GM15510 (cell line): Measurements from ENCODE around the gene BRSK2.

Experiments used
- POLR2A ChIP-seq: IDR thresholded peaks from 3 replicates; pipeline ENCODE4 v1.6.1; 2011; ENCODE audit warnings: borderline replicate concordance; ENCODE audit not compliant: insufficient read length; ENCODE audit errors: extremely low read depth

Gene BRSK2

DNA sequence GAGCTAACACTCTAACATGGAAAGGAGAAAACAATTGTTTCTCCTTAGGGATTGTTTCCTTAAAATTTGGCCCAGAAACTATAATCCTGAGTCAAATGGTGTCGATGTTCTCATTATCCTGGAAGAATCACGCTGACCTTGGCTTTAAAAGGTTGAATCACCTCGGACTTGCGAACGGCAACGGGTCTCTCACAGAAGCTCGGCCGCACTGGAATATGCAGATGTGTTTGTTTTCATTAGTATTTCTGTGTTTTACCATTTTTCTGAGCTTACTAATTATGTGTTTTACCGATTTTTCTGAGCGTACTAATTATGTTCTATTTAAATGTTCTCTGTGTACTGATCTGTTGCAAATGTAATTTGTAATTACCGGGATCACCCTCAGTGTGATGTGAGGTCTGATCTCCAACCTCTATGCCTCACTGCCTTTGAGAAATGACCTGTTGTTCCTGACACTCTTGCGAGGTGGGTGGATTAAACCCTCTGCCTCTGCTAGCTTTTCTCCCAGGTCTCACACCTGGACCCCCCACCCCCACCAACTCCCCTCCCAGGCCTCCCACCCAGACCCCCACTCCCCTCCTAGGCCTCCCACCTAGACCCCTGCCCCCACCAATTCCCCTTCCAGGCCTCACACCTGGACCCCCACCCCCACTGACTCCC, 38.3 kb upstream of the BRSK2 start:
- TF ChIP-seq POLR2A = no peak

DNA sequence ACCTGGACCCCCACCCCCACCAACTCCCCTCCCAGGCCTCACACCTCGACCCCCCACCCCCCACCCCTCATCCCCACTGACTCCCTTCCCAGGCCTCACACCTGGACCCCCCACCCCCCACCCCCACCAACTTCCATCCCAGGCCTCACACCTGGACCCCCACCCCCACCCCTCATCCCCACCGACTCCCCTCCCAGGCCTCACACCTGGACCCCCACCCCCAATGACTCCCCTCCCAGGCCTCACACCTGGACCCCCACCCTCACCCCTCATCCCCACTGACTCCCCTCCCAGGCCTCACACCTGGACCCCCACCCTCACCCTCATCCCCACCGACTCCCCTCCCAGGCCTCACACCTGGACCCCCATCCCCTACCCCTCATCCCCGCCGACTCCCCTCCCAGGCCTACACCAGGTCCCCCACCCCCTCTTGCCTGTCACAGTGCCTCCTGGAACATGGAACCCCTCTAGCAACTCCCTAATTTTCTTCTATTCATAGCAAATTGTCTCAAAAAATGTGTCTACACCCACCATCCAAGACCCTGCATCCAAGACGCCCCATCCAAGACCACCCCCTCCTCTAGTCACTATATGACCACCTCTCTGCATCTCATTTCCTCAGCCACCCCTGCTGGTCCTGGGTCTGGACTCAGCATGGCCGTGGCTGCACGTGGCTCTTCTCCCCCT, 36.9 kb upstream of the BRSK2 start:
- TF ChIP-seq POLR2A = no peak

DNA sequence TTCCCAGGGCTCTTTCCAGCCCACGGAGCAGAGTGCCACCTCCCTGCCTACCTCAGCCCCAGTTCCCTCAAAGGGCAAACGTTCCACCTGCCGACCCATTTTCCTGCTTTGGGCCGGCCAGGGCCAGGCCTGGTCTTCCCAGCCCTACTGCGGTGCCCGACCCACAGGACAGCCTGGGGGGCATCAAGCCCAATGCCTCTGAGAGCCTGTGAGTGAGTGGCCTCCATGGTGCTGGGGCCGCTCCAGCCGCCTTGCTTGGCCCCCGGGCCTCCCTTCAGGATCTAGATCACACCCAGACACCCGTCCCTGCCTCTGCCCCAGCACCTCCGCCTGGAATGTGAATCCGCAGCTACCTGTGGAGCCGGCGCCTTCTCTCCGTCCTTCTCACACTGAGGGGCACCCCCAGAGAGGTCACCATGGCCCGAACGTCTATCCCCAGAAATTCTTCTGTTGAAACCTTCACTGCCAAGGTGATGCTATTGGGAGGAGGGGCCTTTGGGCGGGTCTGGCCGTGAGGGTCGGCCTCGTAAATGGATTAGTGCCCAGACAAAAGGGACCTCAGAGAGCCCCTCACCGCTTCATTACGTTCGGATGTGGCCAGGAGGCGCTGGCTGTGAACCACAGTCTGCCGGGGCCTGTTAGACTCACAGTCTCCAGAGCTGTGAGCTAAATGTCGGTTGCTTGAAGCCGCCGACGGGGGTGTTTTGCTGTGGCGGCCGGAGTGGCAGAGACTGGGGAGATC, 36.2 kb upstream of the BRSK2 start:
- TF ChIP-seq POLR2A = no peak

DNA sequence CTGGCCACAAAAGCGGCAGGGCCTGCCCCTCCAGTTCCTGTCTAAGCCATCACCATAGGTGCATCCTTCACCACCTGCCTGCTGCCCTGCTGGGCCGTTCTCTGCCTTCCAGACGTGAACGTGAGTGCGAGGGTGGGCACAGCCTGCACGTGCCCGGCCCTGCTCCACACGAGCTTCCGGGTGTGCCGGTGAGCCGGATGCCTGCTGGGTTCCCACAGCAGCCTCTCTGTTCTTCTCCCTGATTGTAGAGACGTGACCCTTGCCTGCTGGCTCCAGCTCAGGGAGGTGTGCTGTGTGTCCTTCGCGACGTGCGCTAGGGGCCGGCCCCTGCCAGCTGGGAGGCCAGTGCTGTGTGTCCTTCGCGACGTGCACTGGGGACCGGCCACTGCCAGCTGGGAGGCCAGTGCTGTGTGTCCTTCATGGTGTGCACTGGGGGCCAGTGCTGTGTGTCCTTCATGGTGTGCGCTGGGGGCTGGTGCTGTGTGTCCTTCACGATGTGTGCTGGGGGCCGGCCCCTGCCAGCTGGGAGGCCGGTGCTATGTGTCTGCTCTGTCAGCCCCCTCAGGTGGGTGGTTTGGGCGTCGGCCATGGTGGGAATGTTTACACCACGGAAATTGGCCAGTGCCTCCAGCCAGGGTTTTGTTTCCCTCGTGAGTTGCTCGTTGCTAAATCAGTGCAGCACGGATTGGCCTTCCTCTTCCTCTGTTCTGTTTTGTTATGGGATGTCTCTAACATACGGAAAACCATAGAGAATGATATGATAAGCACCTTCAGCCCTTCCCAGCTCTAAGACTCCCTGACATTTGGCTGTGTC, 35.4 kb upstream of the BRSK2 start:
- TF ChIP-seq POLR2A = no peak

DNA sequence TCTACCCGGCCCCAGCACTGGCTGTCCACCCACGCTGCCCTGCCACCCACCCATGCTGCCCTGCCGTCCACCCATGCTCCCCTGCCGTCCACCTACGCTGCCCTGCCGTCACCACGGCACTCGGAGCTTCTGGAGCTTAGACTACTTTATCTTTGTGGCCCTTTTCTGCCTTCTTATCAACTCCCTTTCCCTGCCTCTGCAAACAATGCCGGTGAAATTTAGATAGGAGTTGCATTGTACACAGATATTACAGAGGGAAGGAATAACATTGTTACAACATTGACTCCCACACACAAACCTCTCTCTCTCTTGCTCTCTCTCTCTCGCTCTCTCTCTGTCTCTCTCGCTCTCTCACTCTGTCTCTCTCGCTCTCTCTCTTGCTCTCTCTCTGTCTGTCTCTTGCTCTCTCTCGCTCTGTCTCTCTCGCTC, 33.7 kb upstream of the BRSK2 start:
- TF ChIP-seq POLR2A = no peak

DNA sequence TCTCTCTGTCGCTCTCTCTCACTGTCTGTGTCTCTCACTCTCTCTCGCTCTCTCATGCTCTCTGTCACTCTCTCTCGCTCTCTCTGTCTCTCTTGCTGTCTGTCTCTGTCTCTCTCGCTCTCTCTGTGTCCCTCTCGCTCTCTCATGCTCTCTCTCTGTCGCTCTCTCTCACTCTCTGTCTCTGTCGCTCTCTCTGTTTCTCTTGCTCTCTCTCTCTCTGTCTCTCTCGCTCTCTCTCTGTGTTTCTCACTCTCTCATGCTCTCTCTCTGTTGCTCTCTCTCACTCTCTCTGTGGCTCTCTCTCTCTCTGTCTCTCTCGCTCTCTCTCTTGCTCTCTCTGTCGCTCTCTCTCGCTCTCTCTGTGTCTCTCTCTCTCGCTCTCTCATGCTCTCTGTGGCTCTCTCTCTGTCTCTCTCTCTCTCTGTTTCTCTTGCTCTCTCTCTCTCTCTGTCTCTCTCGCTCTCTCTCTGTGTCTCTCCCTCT, 33.2 kb upstream of the BRSK2 start:
- TF ChIP-seq POLR2A = no peak

DNA sequence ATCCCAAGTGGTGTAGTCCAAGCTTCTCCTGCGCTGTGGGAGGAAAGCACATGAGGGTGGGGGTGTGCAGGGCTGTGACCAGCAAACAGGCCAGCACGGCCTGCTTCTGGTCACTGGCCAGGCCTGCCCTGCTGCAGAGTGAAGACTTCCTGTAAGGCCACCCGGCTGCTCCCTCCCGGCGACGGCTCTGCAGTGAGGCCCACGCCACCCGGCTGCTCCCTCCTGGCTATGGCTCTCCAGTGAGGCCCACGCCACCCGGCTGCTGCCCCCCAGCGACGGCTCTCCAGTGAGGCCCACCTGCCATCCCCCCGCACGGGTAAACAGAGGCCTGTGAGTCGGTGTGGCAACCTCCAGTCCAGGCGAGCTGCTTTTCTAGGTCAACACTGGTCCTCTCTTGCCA, 31.4 kb upstream of the BRSK2 start:
- TF ChIP-seq POLR2A = no peak

DNA sequence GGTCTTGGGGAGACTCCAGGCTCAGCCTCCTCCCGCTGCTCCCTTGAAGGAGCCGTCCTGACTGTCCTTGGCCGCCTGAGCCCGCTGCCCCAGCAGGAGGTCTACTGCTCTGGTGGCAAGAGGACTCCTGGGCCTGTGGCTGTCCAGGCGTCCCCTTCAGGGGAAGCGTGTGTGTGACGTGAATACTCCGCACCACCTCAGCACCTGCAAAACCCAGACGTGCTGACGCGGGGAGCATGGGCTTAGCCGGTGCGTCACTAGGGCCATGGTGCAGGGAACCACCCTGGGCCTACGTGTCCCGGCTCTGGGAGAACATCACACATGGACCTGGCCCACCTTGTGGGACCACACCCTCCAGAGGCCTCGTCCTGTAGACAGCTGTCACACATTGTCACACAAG, 30.2 kb upstream of the BRSK2 start:
- TF ChIP-seq POLR2A = no peak

DNA sequence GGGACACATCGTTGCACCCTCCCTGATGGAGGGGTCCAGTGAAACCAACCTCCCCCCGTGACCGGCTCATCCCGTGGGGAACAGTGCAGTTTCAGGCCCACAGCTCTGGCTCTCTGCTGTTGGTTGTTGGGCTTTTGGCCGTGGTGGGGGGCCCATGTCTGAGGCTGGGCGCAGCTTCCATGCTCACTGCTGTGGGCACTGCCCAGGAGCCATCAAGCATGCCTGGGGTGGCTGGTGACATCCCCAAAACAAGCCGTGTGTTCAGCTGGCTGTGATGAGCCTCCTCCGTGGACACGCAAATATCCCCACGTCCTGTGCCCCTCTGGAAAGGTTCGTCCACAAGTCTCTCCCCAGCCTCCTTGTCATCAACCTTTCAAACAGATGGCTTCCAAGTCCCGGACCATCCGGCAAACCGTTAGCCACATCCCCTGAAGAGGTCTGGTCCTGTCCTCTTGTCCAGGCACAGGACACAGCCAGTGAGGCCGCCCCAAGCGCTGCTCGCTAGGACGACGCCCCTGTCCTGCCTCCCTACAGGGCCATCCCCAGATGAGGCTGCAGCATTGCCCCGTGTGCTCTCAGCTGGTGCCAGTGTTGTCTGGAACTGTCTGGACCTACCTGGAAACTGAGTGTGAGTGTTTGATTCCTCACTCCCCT, 29.4 kb upstream of the BRSK2 start:
- TF ChIP-seq POLR2A = no peak

DNA sequence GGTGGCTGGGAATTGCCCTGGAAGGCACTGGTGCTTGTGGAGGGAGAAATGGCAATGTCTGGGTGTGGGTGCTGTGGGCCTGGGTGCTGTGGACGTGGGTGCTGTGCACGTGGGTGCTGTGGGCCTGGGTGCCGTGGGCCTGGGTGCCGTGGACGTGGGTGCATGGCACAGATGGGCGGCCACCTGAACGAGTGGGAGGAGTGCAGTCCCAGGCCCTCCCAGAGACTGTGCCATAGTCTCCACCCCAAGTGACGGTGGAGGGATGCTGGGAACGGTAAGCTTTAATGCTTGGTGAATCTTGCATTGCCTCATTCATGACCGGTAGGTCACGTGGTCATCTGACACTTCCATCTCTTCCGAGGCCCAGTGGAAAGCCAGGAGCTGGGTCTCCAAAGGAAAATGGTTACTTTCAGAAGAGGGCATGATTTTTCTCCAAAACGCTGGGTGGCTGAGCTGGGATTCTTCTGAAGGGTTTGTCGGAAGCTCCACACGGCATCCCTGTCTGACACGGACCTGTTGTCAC, 28.8 kb upstream of the BRSK2 start:
- TF ChIP-seq POLR2A = no peak

DNA sequence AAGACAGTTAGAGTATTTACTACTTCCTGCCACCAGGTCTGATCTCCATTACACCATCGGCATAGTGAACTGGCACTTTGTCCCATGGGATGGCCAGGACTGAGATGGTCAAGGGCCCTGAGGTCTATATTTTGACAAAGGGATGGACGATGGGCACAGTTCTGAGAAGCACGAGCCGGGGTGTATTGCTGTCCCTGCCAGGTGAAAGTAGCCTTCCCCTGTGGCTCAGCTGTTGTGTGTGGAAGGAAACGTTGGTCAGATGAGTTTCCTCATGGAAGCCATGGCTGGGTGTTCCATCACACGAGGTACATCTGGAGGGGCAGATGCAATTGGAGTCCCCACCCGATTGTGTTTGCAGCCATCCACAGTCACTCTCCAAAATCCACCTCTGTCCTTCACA, 27.9 kb upstream of the BRSK2 start:
- TF ChIP-seq POLR2A = no peak

DNA sequence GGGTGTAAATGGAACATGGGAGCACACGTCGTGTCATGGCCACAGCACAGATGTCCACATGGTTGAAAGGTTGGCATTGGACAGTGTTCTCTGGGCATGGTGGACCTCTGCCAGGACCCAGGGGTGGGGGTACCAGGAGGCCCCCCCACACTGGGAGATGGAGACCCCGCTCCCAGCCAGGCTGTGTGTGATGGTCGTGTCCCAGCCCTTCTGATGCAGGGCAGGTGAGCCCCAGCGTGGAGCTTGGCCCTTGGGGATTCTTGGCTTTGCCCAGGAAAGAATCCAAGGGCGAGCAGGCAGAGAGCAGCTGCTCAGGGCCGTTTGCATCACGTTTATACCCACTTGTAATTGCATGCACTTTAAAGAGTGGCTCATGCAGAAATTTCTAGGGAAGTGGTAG, 22.0 kb upstream of the BRSK2 start:
- TF ChIP-seq POLR2A = no peak

DNA sequence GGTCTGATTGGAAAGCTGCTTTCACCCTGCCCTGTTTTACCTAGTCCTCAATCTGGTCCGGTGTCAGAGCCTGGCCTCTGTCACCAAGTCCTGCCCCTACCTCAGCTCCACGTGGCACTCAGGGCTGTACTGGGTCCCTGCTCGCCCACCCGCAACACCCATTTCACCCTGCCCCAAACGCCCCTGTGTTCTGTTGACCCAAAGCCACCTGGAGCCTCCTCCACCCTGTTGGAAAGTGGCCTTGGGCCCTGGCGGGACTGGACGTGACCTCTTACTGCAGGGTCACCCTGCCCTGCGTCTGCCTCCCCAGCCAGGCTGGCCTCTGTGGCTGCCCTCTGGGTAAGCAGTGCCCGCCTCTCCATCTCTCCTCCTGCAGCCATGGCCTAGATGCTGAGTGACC, 21.5 kb upstream of the BRSK2 start:
- TF ChIP-seq POLR2A = no peak

DNA sequence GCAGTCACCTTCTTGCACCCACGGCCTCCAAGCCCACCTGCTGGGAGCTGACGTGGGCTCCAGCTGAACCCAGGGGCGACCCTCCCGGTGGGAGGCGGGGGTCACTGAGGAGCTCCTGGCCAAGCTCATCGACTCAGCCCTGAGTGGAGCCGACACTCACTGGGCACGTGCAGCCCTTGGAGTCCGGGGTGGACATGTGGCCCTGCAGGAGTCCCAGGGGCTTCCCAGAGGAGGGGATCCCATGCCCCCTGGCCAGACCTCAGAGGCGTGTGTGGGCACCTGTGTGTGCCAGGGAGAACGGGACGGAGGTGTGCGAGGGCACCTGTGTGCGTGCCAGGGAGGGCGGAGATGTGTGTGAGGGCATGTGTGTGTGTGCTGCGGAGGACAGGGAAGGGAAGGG, 20.8 kb upstream of the BRSK2 start:
- no peak for TF ChIP-seq POLR2A
